Right lobe of liver (tissue), 6 donors: ENCODE results near the gene ZBTB32. TPM values are rescaled to one million over a fixed set of nuclear protein-coding genes. Genes with fewer than 3 reads are reported as not detected.

ENCODE experiments used
- ATAC-seq, 4 donors: fragments of 200-7000 bp; cut with Tn5 transposase; one replicate each; pipeline ENCODE4 v1.9.1; 2020; ENCODE audit warnings: mild to moderate bottlenecking in 4 of 4, moderate library complexity in 4 of 4
- DNase-seq, 3 donors: peaks; one replicate each; pipeline ENCODE4 v3.0.0-alpha.2; 2020
- H3K27ac ChIP-seq, 3 donors: fragments of 200-600 bp; one replicate each; pipeline ENCODE4 v1.8.0; 2022
- H3K27me3 ChIP-seq, 2 donors: fragments of 200-600 bp; one replicate each; pipeline ENCODE4 v1.8.0; 2022
- H3K36me3 ChIP-seq, 4 donors: fragments of 200-600 bp; sonication (generic) in 1 of 4; one replicate each; pipeline versions ENCODE4 v1.5.1 to v1.8.0; 2017 to 2022; ENCODE audit warnings: control low read depth in 1 of 4
- H3K4me1 ChIP-seq, 4 donors: fragments of 200-600 bp; sonication (generic) in 1 of 4; one replicate each; pipeline versions ENCODE4 v1.5.1 to v1.8.0; 2017 to 2022; ENCODE audit warnings: control low read depth in 1 of 4
- H3K4me3 ChIP-seq, 3 donors: fragments of 200-600 bp; one replicate each; pipeline ENCODE4 v1.8.0; 2022
- H3K9me3 ChIP-seq, 4 donors: fragments of 200-600 bp; sonication (generic) in 1 of 4; one replicate each; pipeline versions ENCODE4 v1.5.1 to v1.8.0; 2017 to 2022; ENCODE audit warnings: control low read depth in 1 of 4
- CTCF ChIP-seq, 4 donors: fragments of 200-600 bp in 3 of 4; fragments of 450-650 bp in 1 of 4; IDR thresholded peaks; one replicate each; pipeline versions ENCODE4 v1.5.1 to v1.8.0; 2016 to 2022; ENCODE audit warnings: antibody characterized with exemption in 4 of 4, mild to moderate bottlenecking in 2 of 4
- POLR2A ChIP-seq: fragments of 450-650 bp; IDR thresholded peaks from one replicate; pipeline ENCODE4 v1.6.1; 2017; ENCODE audit warnings: antibody characterized with exemption, mild to moderate bottlenecking
- WGBS: methylation state at CpG from one replicate; pipeline ENCODE4 v1.1.6; 2018; ENCODE audit warnings: low coverage, low lambda C conversion rate; ENCODE audit not compliant: insufficient coverage; ENCODE audit errors: missing lambda C conversion rate; 5-methylcytosine and 5-hydroxymethylcytosine counted together
- intact Hi-C, 2 donors: fragments of 100-400 bp; cut with DNase I; formaldehyde crosslinking; loops; one replicate each; pipeline versions ENCODE4 v1.11.2 to v1.14.1; 2022
- total RNA-seq, 6 experiments: library from RNA; depleted of rRNA in 2 of 6; stranded (reverse); fragments of >200 nt in 2 of 6; fragmentation: NEBNext Ultra II Directional in 3 of 6; extraction: Animal tissue kit (Norgen Biotek cat#: 25700) in 3 of 6; gene quantifications; one replicate each; pipeline versions ENCODE4 v1.1.0 to v1.2.4, GENCODE V29; 2016 to 2023
- donor health status: DM: no; HTN: yes; CAD: no.
- donor health status: DM: no; HTN: no; CAD: no.
- donor health status: DM: no; HTN: no; CAD: no.
- donor health status: DM: no; HTN: yes; CAD: no.
- donor health status: DM: no; HTN: yes; CAD: no.

The ZBTB32 gene
- total RNA-seq, 6 experiments from 2014 or later, result 0.15 TPM; not detected in 5

GRCh38 chr19:35695895-35696422 is 8.4 kb upstream of the ZBTB32 start:
- DNase-seq, result no peak
- WGBS, result 77% methylated on average over 2 of the region's 2 CpGs

GRCh38 chr19:35696835-35697234 is 7.5 kb upstream of the ZBTB32 start:
- 69% methylated on average over 4 of the region's 4 CpGs for WGBS
- Histone ChIP-seq H3K4me1 (no peaks in the 10 kb centered on the region), H3K4me3 (no peak overlapping the region), H3K27me3 (no peaks in the 10 kb centered on the region), H3K9me3 (no peaks in the 10 kb centered on the region), H3K36me3 (no peaks in the 10 kb centered on the region), H3K27ac (no peak overlapping the region)
- DNase-seq (no peak), ATAC-seq (no peak)
- intact Hi-C loops, result loop anchor here (10.0 kb wide), 2 partner anchors 128 to 138 kb away; no protein-coding TSS in a partner anchor
- no peak for TF ChIP-seq CTCF (IDR thresholded peaks at IDR 0.05)
- no peak for TF ChIP-seq POLR2A

More at GRCh38 chr19:35695895-35696422, 8.4 kb upstream of the ZBTB32 start:
- Histone ChIP-seq H3K27ac (no peak overlapping the region), H3K4me3 (no peak overlapping the region), H3K27me3 (no peaks in the 10 kb centered on the region), H3K36me3 (no peaks in the 10 kb centered on the region), H3K4me1 (no peaks in the 10 kb centered on the region), H3K9me3 (no peaks in the 10 kb centered on the region)
- no peak for TF ChIP-seq POLR2A
- no peak for TF ChIP-seq CTCF (IDR thresholded peaks at IDR 0.05)
- intact Hi-C loops, result loop anchor here (10.0 kb wide), 2 partner anchors 129 to 139 kb away; no protein-coding TSS in a partner anchor
- no peak for ATAC-seq

GRCh38 chr19:35702223-35703012 is 1.9 kb upstream of the ZBTB32 start:
- no peaks in the 10 kb centered on the region for H3K27me3 ChIP-seq
- WGBS, result 1% methylated on average over 30 of the region's 50 CpGs
- no peaks in the 10 kb centered on the region for H3K9me3 ChIP-seq
- peak; percentile 94 to 96 (median 95) for DNase-seq
- ATAC-seq, result peak; percentile 99 to 100 (median 99)
- peak; percentile 14 for TF ChIP-seq POLR2A
- no peak for TF ChIP-seq CTCF (IDR thresholded peaks at IDR 0.05)
- no peak overlapping the region for H3K27ac ChIP-seq
- H3K4me1 ChIP-seq, result no peaks in the 10 kb centered on the region
- no peaks in the 10 kb centered on the region for H3K36me3 ChIP-seq
- intact Hi-C loops, result no loop called here
- peak overlapping the region; percentile 31 to 59 (median 52) for H3K4me3 ChIP-seq

- DNase-seq, result no peak
- Histone ChIP-seq H3K27me3 (no peaks in the 10 kb centered on the region), H3K4me1 (no peaks in the 10 kb centered on the region), H3K9me3 (no peaks in the 10 kb centered on the region), H3K4me3 (no peak overlapping the region), H3K36me3 (no peaks in the 10 kb centered on the region), H3K27ac (no peak overlapping the region)
- ATAC-seq, result no peak
- TF ChIP-seq POLR2A (no peak), CTCF (IDR thresholded peaks at IDR 0.05) (no peak)
- intact Hi-C loops, result no loop called here
- 63% methylated on average over 6 of the region's 9 CpGs for WGBS
Observed at GRCh38 chr19:35703343-35703742, 1.0 kb upstream of the ZBTB32 start.
